ENCODE data around the gene TNFRSF1A.
"Not testable (repeated sequence)": the region's sequence is repeated elsewhere in the genome, so short reads cannot be mapped to it uniquely, and the experiment has no call there.

DNA sequence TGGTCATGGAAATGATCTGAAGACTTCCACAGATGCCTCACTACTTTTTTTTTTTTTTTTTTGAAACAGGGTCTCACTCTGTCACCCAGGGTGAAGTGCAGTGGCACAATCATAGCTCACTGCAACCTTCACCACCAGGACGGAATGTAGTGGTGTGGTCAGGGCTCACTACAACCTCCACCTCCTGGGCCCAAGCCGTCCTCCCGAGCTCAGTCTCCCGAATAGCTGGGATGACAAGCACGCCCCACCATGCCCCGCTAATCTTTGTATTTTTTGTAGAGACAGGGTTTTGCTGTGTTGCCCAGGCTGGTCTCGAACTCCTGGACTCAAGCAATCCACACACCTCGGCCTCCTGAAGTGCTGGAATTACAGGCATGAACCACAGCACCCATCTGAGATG lies 3.3 kb downstream of the TNFRSF1A start:
- not testable (repeated sequence) for TF ChIP-seq MYC (IDR thresholded peaks at IDR 0.05; ENCODE audit: borderline replicate concordance, low read length); ELK1 (IDR thresholded peaks at IDR 0.05; ENCODE audit: low read depth, low read length); CTCF (IDR thresholded peaks at IDR 0.05); POLR2A (IDR thresholded peaks at IDR 0.05; ENCODE audit: low read length); ZSCAN20 (CRISPR knock-in tag; IDR thresholded peaks at IDR 0.05); ESRRA (IDR thresholded peaks at IDR 0.05; ENCODE audit: borderline replicate concordance, low read length); RNF2 (IDR thresholded peaks at IDR 0.05; ENCODE audit: borderline replicate concordance, low read depth); KDM1A (IDR thresholded peaks at IDR 0.05; ENCODE audit: low read depth); EP300 (IDR thresholded peaks at IDR 0.05); RFX5 (IDR thresholded peaks at IDR 0.05); NR3C1 (IDR thresholded peaks at IDR 0.05)
- TF ChIP-seq, protein P1, sequence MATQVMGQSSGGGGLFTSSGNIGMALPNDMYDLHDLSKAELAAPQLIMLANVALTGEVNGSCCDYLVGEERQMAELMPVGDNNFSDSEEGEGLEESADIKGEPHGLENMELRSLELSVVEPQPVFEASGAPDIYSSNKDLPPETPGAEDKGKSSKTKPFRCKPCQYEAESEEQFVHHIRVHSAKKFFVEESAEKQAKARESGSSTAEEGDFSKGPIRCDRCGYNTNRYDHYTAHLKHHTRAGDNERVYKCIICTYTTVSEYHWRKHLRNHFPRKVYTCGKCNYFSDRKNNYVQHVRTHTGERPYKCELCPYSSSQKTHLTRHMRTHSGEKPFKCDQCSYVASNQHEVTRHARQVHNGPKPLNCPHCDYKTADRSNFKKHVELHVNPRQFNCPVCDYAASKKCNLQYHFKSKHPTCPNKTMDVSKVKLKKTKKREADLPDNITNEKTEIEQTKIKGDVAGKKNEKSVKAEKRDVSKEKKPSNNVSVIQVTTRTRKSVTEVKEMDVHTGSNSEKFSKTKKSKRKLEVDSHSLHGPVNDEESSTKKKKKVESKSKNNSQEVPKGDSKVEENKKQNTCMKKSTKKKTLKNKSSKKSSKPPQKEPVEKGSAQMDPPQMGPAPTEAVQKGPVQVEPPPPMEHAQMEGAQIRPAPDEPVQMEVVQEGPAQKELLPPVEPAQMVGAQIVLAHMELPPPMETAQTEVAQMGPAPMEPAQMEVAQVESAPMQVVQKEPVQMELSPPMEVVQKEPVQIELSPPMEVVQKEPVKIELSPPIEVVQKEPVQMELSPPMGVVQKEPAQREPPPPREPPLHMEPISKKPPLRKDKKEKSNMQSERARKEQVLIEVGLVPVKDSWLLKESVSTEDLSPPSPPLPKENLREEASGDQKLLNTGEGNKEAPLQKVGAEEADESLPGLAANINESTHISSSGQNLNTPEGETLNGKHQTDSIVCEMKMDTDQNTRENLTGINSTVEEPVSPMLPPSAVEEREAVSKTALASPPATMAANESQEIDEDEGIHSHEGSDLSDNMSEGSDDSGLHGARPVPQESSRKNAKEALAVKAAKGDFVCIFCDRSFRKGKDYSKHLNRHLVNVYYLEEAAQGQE (IDR thresholded peaks at IDR 0.05), result not testable (repeated sequence)
- TF ChIP-seq, protein P2, sequence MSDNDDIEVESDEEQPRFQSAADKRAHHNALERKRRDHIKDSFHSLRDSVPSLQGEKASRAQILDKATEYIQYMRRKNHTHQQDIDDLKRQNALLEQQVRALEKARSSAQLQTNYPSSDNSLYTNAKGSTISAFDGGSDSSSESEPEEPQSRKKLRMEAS (IDR thresholded peaks at IDR 0.05), result not testable (repeated sequence)
